ENCODE data around the gene RNU4-1. TPM values are rescaled to one million over a fixed set of nuclear protein-coding genes. Genes with fewer than 3 reads are reported as not detected.

The RNU4-1 gene
- 97.7 TPM in 1 of 5 replicates, not detected in the others for total RNA-seq (2022; extraction: Qiagen RNA extraction)

GRCh38 chr12:120292661-120293531 lies at the start of gene RNU4-1:
Gene RNU4-1, minus strand, starts transcription at chr12:120293237.

GRCh38 chr12:120327593-120327992 lies 34.6 kb upstream of the RNU4-1 start, which contains the start of gene PLA2G1B:
Gene PLA2G1B, minus strand, starts transcription at chr12:120327779. Its CDS starts 26 bp downstream, at chr12:120327753.

GRCh38 chr12:120301962-120302815 lies 9.2 kb upstream of the RNU4-1 start, which contains the start of gene SIRT4:
Gene SIRT4, plus strand, starts transcription at chr12:120302321. Its CDS starts 1,241 bp downstream, at chr12:120303562.

GRCh38 chr12:120265473-120266179 lies 27.4 kb downstream of the RNU4-1 start, which contains the start of gene PXN:
Gene PXN, minus strand, starts transcription at chr12:120265730. Its CDS starts 101 bp downstream, at chr12:120265629.

Other genes starting within 250 kb of the RNU4-1 start
- gene RAB35, start 176.5 kb downstream of the RNU4-1 start, total RNA-seq (2022; extraction: Qiagen RNA extraction) = 76.5 to 86.6 TPM (median 83.3 TPM) in 5 replicates
- gene GCN1, start 98.5 kb downstream of the RNU4-1 start, total RNA-seq (2022; extraction: Qiagen RNA extraction) = 50.8 to 56.5 TPM (median 51.9 TPM) in 5 replicates
- gene RPLP0, start 92.1 kb downstream of the RNU4-1 start, total RNA-seq (2022; extraction: Qiagen RNA extraction) = 3,507 to 3,667 TPM (median 3,535 TPM) in 5 replicates
- 207 to 234 TPM (median 224 TPM) in 5 replicates for gene PXN, start 27.5 kb downstream of the RNU4-1 start, total RNA-seq (2022; extraction: Qiagen RNA extraction)
- gene RNU4-2, start 1.3 kb downstream of the RNU4-1 start, total RNA-seq (2022; extraction: Qiagen RNA extraction) = 10.8 to 65.1 TPM in 2 of 5 replicates, not detected in the others
- 0.41 to 0.98 TPM (median 0.71 TPM) in 5 replicates for gene SIRT4, start 9.1 kb upstream of the RNU4-1 start, total RNA-seq (2022; extraction: Qiagen RNA extraction)
- 0.20 TPM in 1 of 5 replicates, not detected in the others for gene PLA2G1B, start 34.5 kb upstream of the RNU4-1 start, total RNA-seq (2022; extraction: Qiagen RNA extraction)
- gene MSI1, start 75.9 kb upstream of the RNU4-1 start, total RNA-seq (2022; extraction: Qiagen RNA extraction) = 1.0 to 1.5 TPM (median 1.3 TPM) in 5 replicates
- gene COX6A1, start 144.9 kb upstream of the RNU4-1 start, total RNA-seq (2022; extraction: Qiagen RNA extraction) = 674 to 853 TPM (median 841 TPM) in 5 replicates
- gene TRIAP1, start 153.1 kb upstream of the RNU4-1 start, total RNA-seq (2022; extraction: Qiagen RNA extraction) = 66.8 to 81.2 TPM (median 71.7 TPM) in 5 replicates
- gene GATC, start 153.2 kb upstream of the RNU4-1 start, total RNA-seq (2022; extraction: Qiagen RNA extraction) = 20.6 to 23.9 TPM (median 22.8 TPM) in 5 replicates
- gene SRSF9, start 176.5 kb upstream of the RNU4-1 start, total RNA-seq (2022; extraction: Qiagen RNA extraction) = 169 to 220 TPM (median 215 TPM) in 5 replicates
- gene DYNLL1, start 202.9 kb upstream of the RNU4-1 start, total RNA-seq (2022; extraction: Qiagen RNA extraction) = 572 to 625 TPM (median 592 TPM) in 5 replicates
- 26.3 to 29.4 TPM (median 27.7 TPM) in 5 replicates for gene COQ5, start 235.9 kb upstream of the RNU4-1 start, total RNA-seq (2022; extraction: Qiagen RNA extraction)
- gene RNF10, start 241.1 kb upstream of the RNU4-1 start, total RNA-seq (2022; extraction: Qiagen RNA extraction) = 86.9 to 105 TPM (median 96.6 TPM) in 5 replicates